ENCODE measurements around the gene IRF2BP2.

The IRF2BP2 gene

GRCh38 chr1:234556245-234556943, 53.6 kb downstream of the IRF2BP2 start:
- no peak for DNase-seq (ENCODE audit: low spot score)
- TF ChIP-seq, protein P1, sequence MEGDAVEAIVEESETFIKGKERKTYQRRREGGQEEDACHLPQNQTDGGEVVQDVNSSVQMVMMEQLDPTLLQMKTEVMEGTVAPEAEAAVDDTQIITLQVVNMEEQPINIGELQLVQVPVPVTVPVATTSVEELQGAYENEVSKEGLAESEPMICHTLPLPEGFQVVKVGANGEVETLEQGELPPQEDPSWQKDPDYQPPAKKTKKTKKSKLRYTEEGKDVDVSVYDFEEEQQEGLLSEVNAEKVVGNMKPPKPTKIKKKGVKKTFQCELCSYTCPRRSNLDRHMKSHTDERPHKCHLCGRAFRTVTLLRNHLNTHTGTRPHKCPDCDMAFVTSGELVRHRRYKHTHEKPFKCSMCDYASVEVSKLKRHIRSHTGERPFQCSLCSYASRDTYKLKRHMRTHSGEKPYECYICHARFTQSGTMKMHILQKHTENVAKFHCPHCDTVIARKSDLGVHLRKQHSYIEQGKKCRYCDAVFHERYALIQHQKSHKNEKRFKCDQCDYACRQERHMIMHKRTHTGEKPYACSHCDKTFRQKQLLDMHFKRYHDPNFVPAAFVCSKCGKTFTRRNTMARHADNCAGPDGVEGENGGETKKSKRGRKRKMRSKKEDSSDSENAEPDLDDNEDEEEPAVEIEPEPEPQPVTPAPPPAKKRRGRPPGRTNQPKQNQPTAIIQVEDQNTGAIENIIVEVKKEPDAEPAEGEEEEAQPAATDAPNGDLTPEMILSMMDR (IDR thresholded peaks at IDR 0.05; ENCODE audit: extremely low read depth, missing control alignments) = no peak

DNA sequence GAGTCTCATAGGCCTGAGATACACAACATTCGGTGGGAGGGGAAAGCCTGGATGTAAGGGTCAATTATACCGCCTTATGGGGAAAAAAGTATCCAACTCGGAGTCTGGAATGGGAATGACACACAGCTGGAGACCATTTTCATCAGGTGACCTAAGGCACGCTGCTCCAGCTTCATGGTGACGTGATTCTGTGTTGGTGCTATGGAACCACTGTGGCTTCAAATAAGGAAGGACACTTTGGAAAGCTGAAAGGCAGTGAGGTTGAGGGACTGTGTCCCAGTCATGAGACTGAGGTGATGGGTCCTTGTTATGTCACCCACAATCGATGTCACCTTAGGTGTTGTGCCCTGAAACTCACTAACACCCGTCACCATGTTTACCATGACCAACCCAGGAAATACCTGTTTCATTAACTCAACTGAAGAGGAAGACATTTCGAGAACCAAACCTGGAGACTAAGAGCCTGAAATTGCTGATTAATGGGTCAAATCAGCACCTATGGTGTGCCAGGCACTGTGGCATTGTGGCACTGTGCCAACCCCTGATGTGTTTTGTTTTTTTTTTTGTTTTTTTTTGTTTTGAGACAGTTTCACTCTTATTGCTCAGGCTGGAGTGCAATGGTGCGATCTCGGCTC, 54.5 kb downstream of the IRF2BP2 start:
- no peak for DNase-seq (ENCODE audit: low spot score)
- TF ChIP-seq, protein P1 (IDR thresholded peaks at IDR 0.05; ENCODE audit: extremely low read depth, missing control alignments) = no peak

DNA sequence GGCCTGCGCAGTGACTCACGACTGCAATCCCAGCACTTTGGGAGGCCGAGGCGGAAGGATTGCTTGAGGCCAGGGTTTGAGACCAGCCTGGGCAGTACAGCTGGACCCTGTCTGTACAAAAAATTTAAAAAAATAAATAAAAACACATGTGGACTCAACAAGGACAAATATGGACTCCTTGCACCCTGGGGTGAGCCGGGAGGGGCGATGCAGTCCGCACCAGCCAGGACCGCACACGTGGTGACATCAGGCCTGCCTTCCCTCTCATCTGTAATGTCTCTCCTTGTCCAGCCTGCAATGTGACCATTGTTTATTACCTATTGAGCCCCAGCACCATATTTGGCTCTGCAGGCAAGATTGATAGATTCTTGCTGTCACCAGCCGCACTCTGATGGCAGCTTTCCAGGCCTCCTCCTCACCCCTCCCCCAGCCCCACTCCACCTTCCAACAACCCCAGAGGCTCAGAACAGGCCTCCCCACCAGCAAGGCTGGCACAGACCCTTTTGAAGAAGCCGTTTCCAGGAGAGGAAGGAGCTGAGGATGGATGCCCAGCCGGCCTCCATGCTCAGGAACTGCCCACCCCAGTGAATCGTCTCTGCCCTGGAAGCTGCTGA, 55.2 kb downstream of the IRF2BP2 start:
- TF ChIP-seq, protein P1 (IDR thresholded peaks at IDR 0.05; ENCODE audit: extremely low read depth, missing control alignments) = no peak
- no peak for DNase-seq (ENCODE audit: low spot score)
